Fibroblast of the aortic adventitia (primary cell): ENCODE measurements around the gene VWC2L. TPM values are rescaled to one million over a fixed set of nuclear protein-coding genes. Genes with fewer than 3 reads are reported as not detected.

Experiments used
- DNase-seq: peaks from one replicate; pipeline ENCODE4 v3.0.0-alpha.2; 2010; ENCODE audit warnings: low read depth
- H3K4me3 ChIP-seq: 2 replicates; pipeline ENCODE4 v1.5.1; 2011; ENCODE audit warnings: low read depth, mild to moderate bottlenecking, control low read depth, low read length, moderate library complexity
- CTCF ChIP-seq: IDR thresholded peaks from 2 replicates; pipeline ENCODE4 v1.5.1; 2011; ENCODE audit warnings: mild to moderate bottlenecking, low read length, control low read depth, inconsistent platforms; ENCODE audit not compliant: insufficient read depth
- total RNA-seq: library from RNA; depleted of rRNA; stranded (reverse); fragments of >200 nt; gene quantifications from 2 replicates; pipeline ENCODE4 v1.2.3, GENCODE V29; 2012; ENCODE audit warnings: low replicate concordance

Gene VWC2L
- total RNA-seq, 1 donor: not detected

GRCh38 chr2:214395040-214395439 lies 15.8 kb upstream of the VWC2L start:
- H3K4me3 ChIP-seq: no peak overlapping the region

GRCh38 chr2:214401580-214401979 lies 9.3 kb upstream of the VWC2L start:
- no peak for DNase-seq
- TF ChIP-seq CTCF: no peak
- no peak overlapping the region for H3K4me3 ChIP-seq

More at GRCh38 chr2:214395040-214395439, 15.8 kb upstream of the VWC2L start:
- no peak for TF ChIP-seq CTCF
- no peak for DNase-seq

GRCh38 chr2:214410128-214410775 lies 602 bp upstream of the VWC2L start:
- H3K4me3 ChIP-seq: no peak overlapping the region
- DNase-seq: no peak
- TF ChIP-seq CTCF: no peak

- no peak for DNase-seq
- TF ChIP-seq CTCF: no peak
- H3K4me3 ChIP-seq: no peak overlapping the region
These were observed 1.8 kb downstream of the VWC2L start for GRCh38 chr2:214412679-214413078.

- no peak for DNase-seq
- no peak overlapping the region for H3K4me3 ChIP-seq
- no peak for TF ChIP-seq CTCF
These were observed 25.6 kb downstream of the VWC2L start for GRCh38 chr2:214436470-214436869.

- H3K4me3 ChIP-seq: no peak overlapping the region
- no peak for TF ChIP-seq CTCF
- no peak for DNase-seq
These were observed 39.5 kb downstream of the VWC2L start for GRCh38 chr2:214450118-214450894.
